SJSA1 (cell line): ENCODE measurements around the gene WDR20. TPM values are rescaled to one million over a fixed set of nuclear protein-coding genes. Genes with fewer than 3 reads are reported as not detected.
"Not testable (repeated sequence)": the region's sequence is repeated elsewhere in the genome, so short reads cannot be mapped to it uniquely, and the experiment has no call there.

Source experiments
- DNase-seq, 2 experiments: peaks; one replicate each; pipeline ENCODE4 v3.0.0-alpha.2; 2015 to 2020; ENCODE audit warnings: low spot score in 2 of 2, low read depth in 1 of 2
- H3K27ac ChIP-seq: fragments of 250-450 bp; sonication (Bioruptor Pico); 2 replicates; pipeline ENCODE4 v1.5.1; 2020; ENCODE audit warnings: mild to moderate bottlenecking, moderate library complexity
- H3K27me3 ChIP-seq: fragments of 250-450 bp; sonication (Bioruptor Pico); replicated peaks from 2 replicates; pipeline ENCODE4 v1.5.1; 2020; ENCODE audit warnings: mild to moderate bottlenecking, moderate library complexity
- H3K36me3 ChIP-seq: fragments of 250-450 bp; sonication (Bioruptor Pico); 2 replicates; pipeline ENCODE4 v1.5.1; 2020; ENCODE audit warnings: mild to moderate bottlenecking
- H3K4me1 ChIP-seq: fragments of 250-450 bp; sonication (Bioruptor Pico); replicated peaks from 2 replicates; pipeline ENCODE4 v1.6.1; 2021; ENCODE audit warnings: mild to moderate bottlenecking
- H3K4me3 ChIP-seq: fragments of 250-450 bp; sonication (Bioruptor Pico); 2 replicates; pipeline ENCODE4 v1.5.1; 2020; ENCODE audit warnings: mild to moderate bottlenecking
- H3K9me3 ChIP-seq: fragments of 250-450 bp; sonication (Bioruptor Pico); replicated peaks from 2 replicates; pipeline ENCODE4 v1.5.1; 2020; ENCODE audit warnings: mild to moderate bottlenecking
- total RNA-seq: library from RNA; depleted of rRNA; stranded (reverse); fragments of >200 nt; shearing (Covaris generic); gene quantifications from 2 replicates; pipeline ENCODE4 v1.2.3, GENCODE V29; 2014

The WDR20 gene
- total RNA-seq, 1 experiment from 2014 or later: 14.6 TPM

GRCh38 chr14:102116361-102117180 lies 23.1 kb upstream of the WDR20 start:
- Histone ChIP-seq H3K4me3 (no peak overlapping the region), H3K27me3 (no peaks in the 10 kb centered on the region), H3K4me1 (no peaks in the 10 kb centered on the region), H3K36me3 (no peaks in the 10 kb centered on the region), H3K9me3 (no peaks in the 10 kb centered on the region), H3K27ac (no peak overlapping the region)
- DNase-seq: no peak

- Histone ChIP-seq H3K4me1 (no peaks in the 10 kb centered on the region), H3K27me3 (no peaks in the 10 kb centered on the region), H3K9me3 (no peaks in the 10 kb centered on the region), H3K36me3 (no peaks in the 10 kb centered on the region), H3K4me3 (no peak overlapping the region), H3K27ac (no peak overlapping the region)
- DNase-seq: no peak
Measured at GRCh38 chr14:102117852-102118251, 21.8 kb upstream of the WDR20 start.

GRCh38 chr14:102120888-102121287 lies 18.8 kb upstream of the WDR20 start:
- Histone ChIP-seq H3K9me3 (no peaks in the 10 kb centered on the region), H3K27me3 (no peaks in the 10 kb centered on the region), H3K27ac (no peak overlapping the region), H3K36me3 (no peaks in the 10 kb centered on the region), H3K4me3 (no peak overlapping the region), H3K4me1 (peaks cover 8% of the 10 kb centered on the region)
- DNase-seq: no peak

GRCh38 chr14:102121567-102121966 lies 18.1 kb upstream of the WDR20 start:
- Histone ChIP-seq H3K4me1 (peaks cover 9% of the 10 kb centered on the region), H3K4me3 (no peak overlapping the region), H3K27me3 (no peaks in the 10 kb centered on the region), H3K27ac (no peak overlapping the region), H3K9me3 (no peaks in the 10 kb centered on the region), H3K36me3 (no peaks in the 10 kb centered on the region)
- no peak for DNase-seq

GRCh38 chr14:102124419-102124818 lies 15.3 kb upstream of the WDR20 start:
- Histone ChIP-seq H3K27me3 (no peaks in the 10 kb centered on the region), H3K27ac (no peak overlapping the region), H3K4me3 (no peak overlapping the region), H3K36me3 (no peaks in the 10 kb centered on the region), H3K9me3 (no peaks in the 10 kb centered on the region), H3K4me1 (peaks cover 9% of the 10 kb centered on the region)
- no peak for DNase-seq

GRCh38 chr14:102125546-102125945 lies 14.2 kb upstream of the WDR20 start:
- Histone ChIP-seq H3K4me3 (no peak overlapping the region), H3K36me3 (no peaks in the 10 kb centered on the region), H3K27me3 (no peaks in the 10 kb centered on the region), H3K9me3 (no peaks in the 10 kb centered on the region), H3K4me1 (peaks cover 9% of the 10 kb centered on the region), H3K27ac (no peak overlapping the region)
- DNase-seq: no peak

GRCh38 chr14:102126807-102127455 lies 12.8 kb upstream of the WDR20 start:
- no peak for DNase-seq
- Histone ChIP-seq H3K27ac (no peak overlapping the region), H3K27me3 (no peaks in the 10 kb centered on the region), H3K4me3 (no peak overlapping the region), H3K4me1 (peaks cover 9% of the 10 kb centered on the region), H3K9me3 (no peaks in the 10 kb centered on the region), H3K36me3 (no peaks in the 10 kb centered on the region)

GRCh38 chr14:102131741-102132140 lies 8.0 kb upstream of the WDR20 start:
- no peaks in the 10 kb centered on the region for H3K4me1 ChIP-seq
- no peaks in the 10 kb centered on the region for H3K27me3 ChIP-seq
- no peaks in the 10 kb centered on the region for H3K36me3 ChIP-seq
- no peak overlapping the region for H3K4me3 ChIP-seq
- DNase-seq: no peak
- no peak overlapping the region for H3K27ac ChIP-seq
- H3K9me3 ChIP-seq: no peaks in the 10 kb centered on the region

GRCh38 chr14:102134021-102134420 lies 5.7 kb upstream of the WDR20 start:
- not testable (repeated sequence) for DNase-seq, H3K9me3 ChIP-seq, H3K36me3 ChIP-seq, H3K27ac ChIP-seq, H3K27me3 ChIP-seq, H3K4me1 ChIP-seq, H3K4me3 ChIP-seq

GRCh38 chr14:102134719-102135118 lies 5.0 kb upstream of the WDR20 start:
- not testable (repeated sequence) for H3K27me3 ChIP-seq, H3K4me1 ChIP-seq, H3K27ac ChIP-seq, H3K4me3 ChIP-seq, H3K36me3 ChIP-seq, DNase-seq, H3K9me3 ChIP-seq

GRCh38 chr14:102135456-102135855 lies 4.2 kb upstream of the WDR20 start:
- not testable (repeated sequence) for H3K27ac ChIP-seq, H3K4me3 ChIP-seq, H3K4me1 ChIP-seq, DNase-seq, H3K27me3 ChIP-seq, H3K36me3 ChIP-seq, H3K9me3 ChIP-seq

GRCh38 chr14:102138535-102138934 lies 1.2 kb upstream of the WDR20 start:
- no peaks in the 10 kb centered on the region for H3K27me3 ChIP-seq
- no peaks in the 10 kb centered on the region for H3K9me3 ChIP-seq
- no peaks in the 10 kb centered on the region for H3K4me1 ChIP-seq
- no peak overlapping the region for H3K27ac ChIP-seq
- peaks cover 6% of the 10 kb centered on the region for H3K36me3 ChIP-seq
- DNase-seq: peak in 1 of 2 experiments; percentile 3
- peak overlapping the region; percentile 80 for H3K4me3 ChIP-seq

- Histone ChIP-seq H3K36me3 (peaks cover 6% of the 10 kb centered on the region), H3K27ac (no peak overlapping the region), H3K9me3 (no peaks in the 10 kb centered on the region), H3K4me3 (peak overlapping the region; percentile 80), H3K4me1 (no peaks in the 10 kb centered on the region), H3K27me3 (no peaks in the 10 kb centered on the region)
- DNase-seq: no peak
Measured at GRCh38 chr14:102138961-102139285, 774 bp upstream of the WDR20 start.

GRCh38 chr14:102140027-102140749 lies 491 bp downstream of the WDR20 start:
- no peaks in the 10 kb centered on the region for H3K9me3 ChIP-seq
- peak overlapping the region; percentile 67 for H3K27ac ChIP-seq
- DNase-seq: peak; percentile 14 to 47
- H3K4me3 ChIP-seq: peak overlapping the region; percentile 80
- no peaks in the 10 kb centered on the region for H3K4me1 ChIP-seq
- H3K36me3 ChIP-seq: peaks cover 6% of the 10 kb centered on the region
- no peaks in the 10 kb centered on the region for H3K27me3 ChIP-seq
